GM23338 (cell line): ENCODE measurements around the gene IKZF3. TPM values are rescaled to one million over a fixed set of nuclear protein-coding genes. Genes with fewer than 3 reads are reported as not detected.

Experiments used
- ATAC-seq: fragments of 200-7000 bp; cut with Tn5 transposase; 3 replicates; pipeline ENCODE4 v1.9.1; 2020
- DNase-seq: peaks from one replicate; pipeline ENCODE4 v3.0.0-alpha.2; 2015; ENCODE audit warnings: low spot score
- H2AFZ ChIP-seq: fragments of 200-600 bp; sonication (generic); 2 replicates; pipeline ENCODE4 v1.8.0; 2016; ENCODE audit warnings: antibody characterized with exemption, mild to moderate bottlenecking, moderate library complexity
- H3F3A ChIP-seq: fragments of 200-600 bp; sonication (generic); replicated peaks from 2 replicates; pipeline ENCODE4 v1.8.0; 2017; ENCODE audit warnings: antibody characterized with exemption, mixed run types, low read depth
- H3K27ac ChIP-seq: fragments of 200-600 bp; sonication (generic); 2 replicates; pipeline ENCODE4 v1.6.1; 2016; ENCODE audit warnings: low read depth
- H3K27me3 ChIP-seq: fragments of 200-600 bp; sonication (generic); 2 replicates; pipeline ENCODE4 v1.8.0; 2016; ENCODE audit warnings: mild to moderate bottlenecking, mixed run types, moderate library complexity; ENCODE audit not compliant: insufficient read depth
- H3K36me3 ChIP-seq: fragments of 200-600 bp; sonication (generic); 2 replicates; pipeline ENCODE4 v1.8.0; 2016; ENCODE audit warnings: mild to moderate bottlenecking; ENCODE audit not compliant: insufficient read depth
- H3K4me1 ChIP-seq: fragments of 200-600 bp; sonication (generic); 2 replicates; pipeline ENCODE4 v1.8.0; 2016; ENCODE audit warnings: mild to moderate bottlenecking, moderate library complexity; ENCODE audit not compliant: insufficient read depth
- H3K4me2 ChIP-seq: fragments of 200-600 bp; sonication (generic); 2 replicates; pipeline ENCODE4 v1.7.1; 2017; ENCODE audit warnings: mixed run types
- H3K4me3 ChIP-seq: fragments of 200-600 bp; sonication (generic); 2 replicates; pipeline ENCODE4 v1.6.1; 2016; ENCODE audit warnings: mixed run types
- H3K79me2 ChIP-seq: fragments of 200-600 bp; sonication (generic); replicated peaks from 2 replicates; pipeline ENCODE4 v1.8.0; 2017; ENCODE audit warnings: mild to moderate bottlenecking; ENCODE audit not compliant: insufficient read depth
- H3K9me2 ChIP-seq: fragments of 200-600 bp; sonication (generic); 2 replicates; pipeline ENCODE4 v1.8.0; 2017; ENCODE audit not compliant: insufficient read depth
- H4K20me1 ChIP-seq: fragments of 200-600 bp; sonication (generic); replicated peaks from 2 replicates; pipeline ENCODE4 v1.8.0; 2017; ENCODE audit warnings: mild to moderate bottlenecking; ENCODE audit not compliant: insufficient read depth
- H3K27ac Mint-ChIP-seq: 2 replicates; pipeline ENCODE4 v1.8.0; 2020; ENCODE audit warnings: inconsistent platforms, mild to moderate bottlenecking, moderate library complexity, mixed read lengths
- H3K27me3 Mint-ChIP-seq: 3 replicates; pipeline ENCODE4 v1.8.0; 2022; ENCODE audit warnings: low read depth, mild to moderate bottlenecking, moderate library complexity, mixed read lengths, inconsistent platforms; ENCODE audit not compliant: insufficient read depth, poor library complexity
- H3K36me3 Mint-ChIP-seq: 3 replicates; pipeline ENCODE4 v1.8.0; 2021; ENCODE audit warnings: low read depth, mild to moderate bottlenecking, inconsistent platforms, moderate library complexity, mixed read lengths
- H3K4me1 Mint-ChIP-seq: 3 replicates; pipeline ENCODE4 v1.8.0; 2020; ENCODE audit warnings: mild to moderate bottlenecking, inconsistent platforms, mixed read lengths
- H3K4me3 Mint-ChIP-seq: 3 replicates; pipeline ENCODE4 v1.8.0; 2021; ENCODE audit warnings: moderate library complexity, mild to moderate bottlenecking, inconsistent platforms, mixed read lengths
- H3K9me3 Mint-ChIP-seq: 3 replicates; pipeline ENCODE4 v1.8.0; 2020; ENCODE audit warnings: moderate library complexity, mild to moderate bottlenecking, inconsistent platforms, mixed read lengths
- CTCF ChIP-seq, 2 experiments: fragments of 200-600 bp in 1 of 2; sonication (generic) in 1 of 2; conservative IDR thresholded peaks; 2 replicates each; pipeline versions ENCODE4 v1.5.1 to v1.6.1; 2016 to 2017; ENCODE audit warnings: antibody characterized with exemption in 2 of 2, low read depth in 2 of 2, mild to moderate bottlenecking in 2 of 2, moderate library complexity in 1 of 2
- ETS1 ChIP-seq: IDR thresholded peaks from 2 replicates; pipeline ENCODE4 v1.6.1; 2016; ENCODE audit warnings: antibody characterized with exemption
- EZH2 ChIP-seq: fragments of 200-600 bp; sonication (generic); IDR thresholded peaks from one replicate; pipeline ENCODE4 v1.8.0; 2017; ENCODE audit warnings: antibody characterized with exemption, mild to moderate bottlenecking, low read depth; ENCODE audit not compliant: unreplicated experiment
- EZH2phosphoT487 ChIP-seq: fragments of 200-600 bp; sonication (generic); IDR thresholded peaks from one replicate; pipeline ENCODE4 v1.8.1; 2018; ENCODE audit warnings: antibody characterized with exemption; ENCODE audit not compliant: unreplicated experiment
- JUNB ChIP-seq: IDR thresholded peaks from one replicate; pipeline ENCODE4 v1.6.1; 2016; ENCODE audit warnings: antibody characterized with exemption; ENCODE audit not compliant: unreplicated experiment
- POLR2AphosphoS5 ChIP-seq: IDR thresholded peaks from 2 replicates; pipeline ENCODE4 v1.6.1; 2016; ENCODE audit warnings: antibody characterized with exemption, low read depth
- REST ChIP-seq: IDR thresholded peaks from one replicate; pipeline ENCODE4 v1.6.1; 2018; ENCODE audit warnings: antibody characterized with exemption; ENCODE audit not compliant: unreplicated experiment
- STAT1 ChIP-seq: IDR thresholded peaks from one replicate; pipeline ENCODE4 v1.6.1; 2016; ENCODE audit warnings: antibody characterized with exemption; ENCODE audit not compliant: unreplicated experiment
- ZNF114 ChIP-seq: fragments of 250-450 bp; sonication (Bioruptor Pico); IDR thresholded peaks from 2 replicates; pipeline ENCODE4 v1.5.0; 2020; ENCODE audit warnings: mild to moderate bottlenecking, moderate library complexity
- ZNF331 ChIP-seq: fragments of 250-450 bp; sonication (Bioruptor Pico); IDR thresholded peaks from 2 replicates; pipeline ENCODE4 v1.5.0; 2020; ENCODE audit warnings: low read depth, mild to moderate bottlenecking, moderate library complexity
- ZNF462 ChIP-seq: fragments of 250-450 bp; sonication (Bioruptor Pico); IDR thresholded peaks from 2 replicates; pipeline ENCODE4 v1.5.0; 2020; ENCODE audit warnings: mild to moderate bottlenecking, moderate library complexity
- polyA plus RNA-seq: library from polyadenylated mRNA; unstranded; fragments of >200 nt; fragmentation: Nextera tagmentation; extraction: Ambion mirVana; gene quantifications from 2 replicates; pipeline ENCODE4 v1.2.1, GENCODE V29; 2016
- total RNA-seq: library from RNA; depleted of rRNA; stranded (reverse); fragments of >200 nt; shearing (Covaris generic); gene quantifications from 2 replicates; pipeline ENCODE4 v1.2.3, GENCODE V29; 2014

IKZF3 gene
- total and polyA plus RNA-seq, 2 experiments from 2014 or later, result 0.11 to 0.76 TPM

GRCh38 chr17:39812466-39812865, 51.6 kb downstream of the IKZF3 start (continued):
- TF ChIP-seq REST (no peak), POLR2AphosphoS5 (no peak), STAT1 (no peak), ZNF114 (CRISPR knock-in tag) (no peak), ZNF331 (no peak), CTCF (conservative IDR thresholded peaks at IDR 0.05; ENCODE audit: low read depth in 2 of 2) (no peak)

- no peak for DNase-seq
- H3K36me3 Mint-ChIP-seq, result no peaks in the 10 kb centered on the region
- no peak overlapping the region for H3K27ac ChIP-seq
- H3K4me2 ChIP-seq, result no peak overlapping the region
- H3K4me1 ChIP-seq, result no peaks in the 10 kb centered on the region
- H3K4me1 Mint-ChIP-seq, result peaks cover 7% of the 10 kb centered on the region
- H3K27me3 ChIP-seq, result no peaks in the 10 kb centered on the region
- H3K4me3 ChIP-seq, result no peak overlapping the region
- no peak overlapping the region for H3K4me3 Mint-ChIP-seq
- no peak overlapping the region for H3K27ac Mint-ChIP-seq
- no peaks in the 10 kb centered on the region for H4K20me1 ChIP-seq
- no peak for ATAC-seq
- no peaks in the 10 kb centered on the region for H3K9me2 ChIP-seq
- no peaks in the 10 kb centered on the region for H3F3A ChIP-seq
- H3K9me3 Mint-ChIP-seq, result no peaks in the 10 kb centered on the region
- no peaks in the 10 kb centered on the region for H3K79me2 ChIP-seq
- H3K27me3 Mint-ChIP-seq, result no peaks in the 10 kb centered on the region
- no peak overlapping the region for H2AFZ ChIP-seq
- H3K36me3 ChIP-seq, result no peaks in the 10 kb centered on the region
- TF ChIP-seq ETS1, result no peak
- TF ChIP-seq EZH2, result no peak
- no peak for TF ChIP-seq JUNB
- TF ChIP-seq ZNF331, result no peak
- no peak for TF ChIP-seq ZNF462 (CRISPR knock-in tag)
- TF ChIP-seq POLR2AphosphoS5, result no peak
- no peak for TF ChIP-seq ZNF114 (CRISPR knock-in tag)
- no peak for TF ChIP-seq EZH2phosphoT487
Measured at GRCh38 chr17:39810939-39811728, 53.0 kb downstream of the IKZF3 start.
